GM12873 (cell line): ENCODE measurements around the gene TAF3.

ENCODE experiments used
- TF ChIP-seq, protein P1 (sequence below): IDR thresholded peaks from 2 replicates; pipeline ENCODE4 v1.5.1; 2012; ENCODE audit warnings: low read depth, mild to moderate bottlenecking, moderate library complexity, low read length, control low read depth; ENCODE audit not compliant: insufficient read depth; ENCODE audit errors: missing control alignments

TAF3 gene

DNA sequence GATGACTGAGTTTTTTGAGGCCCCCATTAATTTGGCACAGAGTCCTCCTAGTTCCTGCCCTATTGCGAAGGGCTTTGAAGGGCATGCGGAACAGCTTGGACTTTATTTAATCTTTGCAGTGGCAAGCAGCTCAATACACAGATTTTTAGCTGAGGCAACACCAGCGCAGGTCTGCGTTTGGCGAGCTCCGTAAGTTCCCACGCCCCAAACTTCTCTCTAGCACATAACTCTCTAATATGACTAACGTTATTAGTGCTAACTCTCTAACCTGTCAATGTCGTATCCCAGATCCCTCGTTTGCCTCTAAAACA is 366 bp upstream of the TAF3 start:
- TF ChIP-seq, protein P1, sequence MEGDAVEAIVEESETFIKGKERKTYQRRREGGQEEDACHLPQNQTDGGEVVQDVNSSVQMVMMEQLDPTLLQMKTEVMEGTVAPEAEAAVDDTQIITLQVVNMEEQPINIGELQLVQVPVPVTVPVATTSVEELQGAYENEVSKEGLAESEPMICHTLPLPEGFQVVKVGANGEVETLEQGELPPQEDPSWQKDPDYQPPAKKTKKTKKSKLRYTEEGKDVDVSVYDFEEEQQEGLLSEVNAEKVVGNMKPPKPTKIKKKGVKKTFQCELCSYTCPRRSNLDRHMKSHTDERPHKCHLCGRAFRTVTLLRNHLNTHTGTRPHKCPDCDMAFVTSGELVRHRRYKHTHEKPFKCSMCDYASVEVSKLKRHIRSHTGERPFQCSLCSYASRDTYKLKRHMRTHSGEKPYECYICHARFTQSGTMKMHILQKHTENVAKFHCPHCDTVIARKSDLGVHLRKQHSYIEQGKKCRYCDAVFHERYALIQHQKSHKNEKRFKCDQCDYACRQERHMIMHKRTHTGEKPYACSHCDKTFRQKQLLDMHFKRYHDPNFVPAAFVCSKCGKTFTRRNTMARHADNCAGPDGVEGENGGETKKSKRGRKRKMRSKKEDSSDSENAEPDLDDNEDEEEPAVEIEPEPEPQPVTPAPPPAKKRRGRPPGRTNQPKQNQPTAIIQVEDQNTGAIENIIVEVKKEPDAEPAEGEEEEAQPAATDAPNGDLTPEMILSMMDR = no peak

DNA sequence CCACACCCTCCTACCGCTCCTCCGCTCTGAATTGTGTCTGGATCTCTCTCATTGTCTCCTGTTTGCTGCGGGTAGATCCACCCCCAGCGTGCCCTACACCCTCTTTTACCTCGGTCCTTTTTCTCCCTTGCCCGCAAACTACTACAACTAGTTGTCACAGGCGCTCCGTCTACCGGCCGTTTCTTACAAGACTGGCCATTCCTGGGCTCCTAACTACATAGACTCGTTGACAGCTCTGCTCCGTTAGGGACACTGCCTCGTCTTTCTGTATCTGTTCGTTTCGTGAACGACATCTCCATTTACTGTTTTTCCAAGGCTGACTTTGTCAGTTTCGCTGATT is 786 bp downstream of the TAF3 start:
- TF ChIP-seq, protein P1 = peak; percentile 26

DNA sequence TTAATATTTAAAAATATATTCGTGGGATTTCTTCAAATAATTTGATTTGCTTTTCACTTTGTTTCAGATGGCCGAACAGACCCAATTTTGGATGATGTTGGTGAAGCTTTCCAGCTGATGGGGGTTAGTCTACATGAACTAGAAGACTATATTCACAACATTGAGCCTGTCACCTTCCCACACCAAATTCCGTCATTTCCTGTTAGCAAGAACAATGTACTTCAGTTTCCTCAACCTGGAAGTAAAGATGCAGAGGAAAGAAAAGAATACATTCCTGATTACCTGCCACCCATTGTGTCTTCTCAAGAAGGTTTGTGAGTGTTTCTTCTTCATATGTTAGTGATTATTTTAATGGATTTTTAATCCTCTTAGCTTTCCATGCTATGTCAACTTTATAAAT is 5.9 kb downstream of the TAF3 start:
- TF ChIP-seq, protein P1 = no peak

DNA sequence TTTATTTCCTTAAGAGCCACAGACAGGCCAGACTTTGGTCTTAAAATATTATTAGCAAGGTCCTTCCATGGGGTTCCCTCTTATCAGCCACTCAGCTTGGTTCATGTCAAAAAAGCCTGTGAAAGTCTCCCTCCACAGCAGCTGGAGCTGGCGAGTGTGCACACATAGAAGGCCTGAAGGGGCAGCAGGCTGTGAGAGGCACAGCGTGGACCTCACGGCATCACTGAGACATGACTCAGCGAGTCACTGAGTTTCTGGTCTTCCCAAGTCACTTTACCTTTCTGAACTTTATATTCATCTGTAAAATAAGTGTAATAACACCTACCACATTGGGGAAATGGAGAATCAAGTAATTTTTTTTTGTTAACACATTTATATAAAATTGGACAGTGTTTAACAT is 8.7 kb downstream of the TAF3 start:
- TF ChIP-seq, protein P1 = no peak

- TF ChIP-seq, protein P1 = no peak
Observed at GRCh38 chr10:7829289-7829834, 11.1 kb downstream of the TAF3 start.

GRCh38 chr10:7832060-7832459 is 13.8 kb downstream of the TAF3 start:
- TF ChIP-seq, protein P1 = no peak

GRCh38 chr10:7833210-7833609 is 14.9 kb downstream of the TAF3 start:
- TF ChIP-seq, protein P1 = no peak
